Measurements from ENCODE around the gene PRADC1.

DNA sequence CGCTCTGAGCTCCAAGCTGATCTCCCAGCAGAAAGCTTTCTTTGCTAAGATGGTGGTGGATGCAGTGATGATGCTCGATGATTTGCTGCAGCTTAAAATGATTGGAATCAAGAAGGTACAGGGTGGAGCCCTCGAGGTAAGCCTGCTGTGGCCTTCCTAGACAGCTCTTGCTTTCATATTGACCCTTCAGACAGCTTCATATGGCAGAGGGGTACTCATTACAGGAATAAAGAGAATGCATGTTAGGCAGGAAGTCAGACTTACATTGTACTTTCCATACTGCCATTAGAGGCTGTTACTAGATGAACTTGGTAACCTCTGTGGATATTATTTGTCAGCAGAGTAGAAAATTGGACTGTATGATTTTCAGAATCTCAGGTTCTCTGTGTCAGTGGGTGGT lies 11.5 kb upstream of the PRADC1 start:
- TF ChIP-seq CTCF (IDR thresholded peaks at IDR 0.05) (no peak), POLR2A (IDR thresholded peaks at IDR 0.05) (no peak)

Data from body of pancreas (tissue), 4 donors.